H1 (cell line): Measurements from ENCODE around the gene GAST. TPM values are rescaled to one million over a fixed set of nuclear protein-coding genes. Genes with fewer than 3 reads are reported as not detected.

Source experiments
- BACH1 ChIP-seq: IDR thresholded peaks from 2 replicates; pipeline ENCODE4 v1.6.1; 2012; ENCODE audit warnings: low read length, improper control_type of control experiment
- CBX5 ChIP-seq: fragments of 300-800, 300-1000 bp; sonication (generic); IDR thresholded peaks from 2 replicates; pipeline ENCODE4 v1.7.1; 2016; ENCODE audit warnings: antibody characterized with exemption, low read length, low read depth
- CEBPB ChIP-seq: IDR thresholded peaks from 2 replicates; pipeline ENCODE4 v1.6.1; 2012; ENCODE audit warnings: low read depth, low read length
- CHD7 ChIP-seq: fragments of 300-600 bp; sonication (generic); IDR thresholded peaks from 2 replicates; pipeline ENCODE4 v1.7.1; 2012; ENCODE audit warnings: low read length, moderate library complexity, mild to moderate bottlenecking, inconsistent platforms; ENCODE audit not compliant: insufficient replicate concordance
- FOSL1 ChIP-seq: IDR thresholded peaks from 2 replicates; pipeline ENCODE4 v1.6.1; 2011; ENCODE audit warnings: mild to moderate bottlenecking, low read depth, low read length, moderate library complexity; ENCODE audit not compliant: insufficient read depth
- GTF2F1 ChIP-seq: IDR thresholded peaks from 2 replicates; pipeline ENCODE4 v1.6.1; 2012; ENCODE audit warnings: low read depth, low read length, improper control_type of control experiment, borderline replicate concordance
- KDM1A ChIP-seq: fragments of 200-600, 300-600 bp; sonication (generic); IDR thresholded peaks from 2 replicates; pipeline ENCODE4 v1.7.1; 2016; ENCODE audit warnings: mild to moderate bottlenecking, low read length, borderline replicate concordance
- MAX ChIP-seq: IDR thresholded peaks from 2 replicates; pipeline ENCODE4 v1.6.1; 2012; ENCODE audit warnings: inconsistent platforms
- RFX5 ChIP-seq: IDR thresholded peaks from 2 replicates; pipeline ENCODE4 v1.6.1; 2011; ENCODE audit warnings: low read depth, low read length, improper control_type of control experiment, borderline replicate concordance
- SP4 ChIP-seq: IDR thresholded peaks from 2 replicates; pipeline ENCODE4 v1.6.1; 2012; ENCODE audit warnings: low read length, inconsistent platforms
- TCF12 ChIP-seq: IDR thresholded peaks from 2 replicates; pipeline ENCODE4 v1.6.1; 2011; ENCODE audit warnings: low read depth, mild to moderate bottlenecking, low read length
- YY1 ChIP-seq: IDR thresholded peaks from 2 replicates; pipeline ENCODE4 v1.6.1; 2011; ENCODE audit warnings: low read depth, mild to moderate bottlenecking, low read length
- polyA plus RNA-seq, 7 experiments: library from polyadenylated mRNA; depleted of rRNA in 3 of 7; stranded (reverse) in 5 of 7; unstranded in 2 of 7; fragments of >200 nt in 5 of 7; fragments of 200-250 nt in 2 of 7; gene quantifications; 1 replicate in 5 of 7; 2 replicates in 1 of 7; 4 replicates in 1 of 7; pipeline versions ENCODE4 v1.2.1 to v1.2.3, GENCODE V29; 2011 to 2013; ENCODE audit warnings: missing spikeins in 2 of 7, mixed read lengths in 2 of 7
- total RNA-seq: library from RNA; stranded (reverse); fragmentation: NEBNext Ultra II Directional; extraction: Animal tissue kit (Norgen Biotek cat#: 25700); gene quantifications from 2 replicates; pipeline ENCODE4 v1.2.1, GENCODE V29; 2021

GAST gene
- total and polyA plus RNA-seq, 2 of the 8 experiments (the other 6 are each of a cell fraction or from before 2014, with no cell fraction given), result not detected

- TF ChIP-seq CHD7, result no peak
- TF ChIP-seq CEBPB, result no peak
- TF ChIP-seq KDM1A, result no peak
- no peak for TF ChIP-seq RFX5
- no peak for TF ChIP-seq SP4
- no peak for TF ChIP-seq TCF12
- TF ChIP-seq MAX, result no peak
- TF ChIP-seq YY1, result no peak
- no peak for TF ChIP-seq BACH1
- no peak for TF ChIP-seq FOSL1
- TF ChIP-seq GTF2F1, result no peak
- TF ChIP-seq CBX5, result no peak
Measured at GRCh38 chr17:41690497-41690896, 21.6 kb upstream of the GAST start (continued).
